Measurements from ENCODE around the gene EFCAB5.

The EFCAB5 gene

GRCh38 chr17:30132615-30133014, 191.2 kb downstream of the EFCAB5 start:
- Histone ChIP-seq H3K36me3 (ENCODE audit: low read length) (peaks cover 15% of the 10 kb centered on the region; the same call in 1 of the 2 replicates), H3K79me2 (ENCODE audit: insufficient read depth, low read length) (peaks cover 32% of the 10 kb centered on the region)
- TF ChIP-seq CTCF (IDR thresholded peaks at IDR 0.05; ENCODE audit: insufficient read depth, low read length, poor library complexity, severe bottlenecking): no peak
- TF ChIP-seq EZH2phosphoT487 (conservative IDR thresholded peaks at IDR 0.05; ENCODE audit: low read length): no peak

GRCh38 chr17:30133197-30133596, 191.8 kb downstream of the EFCAB5 start:
- H3F3A ChIP-seq (ENCODE audit: insufficient read depth): no peaks in the 10 kb centered on the region
- H3K79me2 ChIP-seq (ENCODE audit: insufficient read depth, low read length): peaks cover 37% of the 10 kb centered on the region
- no peaks in the 10 kb centered on the region for H3K9me2 ChIP-seq (replicated peaks; ENCODE audit: insufficient read depth, low read length)
- H3K9ac ChIP-seq (ENCODE audit: low read length): no peak overlapping the region
- H3K4me3 ChIP-seq (ENCODE audit: insufficient read depth, low read length, poor library complexity, severe bottlenecking): no peak overlapping the region
- H4K20me1 ChIP-seq (ENCODE audit: low read depth, low read length): peaks cover 7% of the 10 kb centered on the region; the same call in 1 of the 2 replicates
- no peak overlapping the region for H2AFZ ChIP-seq (ENCODE audit: low read depth, low read length, severe bottlenecking)
- no peak overlapping the region for H3K27ac ChIP-seq (ENCODE audit: low read depth, low read length)
- H3K27me3 ChIP-seq (ENCODE audit: low read length): no peaks in the 10 kb centered on the region
- H3K4me2 ChIP-seq (ENCODE audit: low read depth, low read length, poor library complexity, severe bottlenecking): no peak overlapping the region
- H3K36me3 ChIP-seq (ENCODE audit: low read length): peaks cover 15% of the 10 kb centered on the region; the same call in 1 of the 2 replicates
- no peaks in the 10 kb centered on the region for H3K9me3 ChIP-seq (ENCODE audit: insufficient read depth, low read length)
- TF ChIP-seq EZH2phosphoT487 (conservative IDR thresholded peaks at IDR 0.05; ENCODE audit: low read length) (no peak), CTCF (IDR thresholded peaks at IDR 0.05; ENCODE audit: insufficient read depth, low read length, poor library complexity, severe bottlenecking) (no peak)

More at GRCh38 chr17:30132615-30133014, 191.2 kb downstream of the EFCAB5 start:
- peaks cover 7% of the 10 kb centered on the region; the same call in 1 of the 2 replicates for H4K20me1 ChIP-seq (ENCODE audit: low read depth, low read length)
- H3K4me3 ChIP-seq (ENCODE audit: insufficient read depth, low read length, poor library complexity, severe bottlenecking): no peak overlapping the region
- no peak overlapping the region for H3K4me2 ChIP-seq (ENCODE audit: low read depth, low read length, poor library complexity, severe bottlenecking)
- H2AFZ ChIP-seq (ENCODE audit: low read depth, low read length, severe bottlenecking): no peak overlapping the region
- H3K27me3 ChIP-seq (ENCODE audit: low read length): no peaks in the 10 kb centered on the region
- H3K9ac ChIP-seq (ENCODE audit: low read length): no peak overlapping the region
- H3K27ac ChIP-seq (ENCODE audit: low read depth, low read length): no peak overlapping the region
- no peaks in the 10 kb centered on the region for H3F3A ChIP-seq (ENCODE audit: insufficient read depth)
- H3K9me2 ChIP-seq (replicated peaks; ENCODE audit: insufficient read depth, low read length): no peaks in the 10 kb centered on the region
- H3K9me3 ChIP-seq (ENCODE audit: insufficient read depth, low read length): no peaks in the 10 kb centered on the region

- TF ChIP-seq EZH2phosphoT487 (conservative IDR thresholded peaks at IDR 0.05; ENCODE audit: low read length): no peak
- TF ChIP-seq CTCF (IDR thresholded peaks at IDR 0.05; ENCODE audit: insufficient read depth, low read length, poor library complexity, severe bottlenecking): no peak
- Histone ChIP-seq H3K36me3 (ENCODE audit: low read length) (peaks cover 3% of the 10 kb centered on the region; the same call in 1 of the 2 replicates), H3K4me2 (ENCODE audit: low read depth, low read length, poor library complexity, severe bottlenecking) (no peak overlapping the region), H3K27me3 (ENCODE audit: low read length) (no peaks in the 10 kb centered on the region), H4K20me1 (ENCODE audit: low read depth, low read length) (0 out of 2 replicates have a peak, but pooled peaks cover under 1% of the 10 kb centered on the region), H3K9ac (ENCODE audit: low read length) (no peak overlapping the region), H3K4me3 (ENCODE audit: insufficient read depth, low read length, poor library complexity, severe bottlenecking) (no peak overlapping the region), H3K79me2 (ENCODE audit: insufficient read depth, low read length) (peaks cover 39% of the 10 kb centered on the region), H3K27ac (ENCODE audit: low read depth, low read length) (no peak overlapping the region), H3F3A (ENCODE audit: insufficient read depth) (no peaks in the 10 kb centered on the region), H3K9me2 (replicated peaks; ENCODE audit: insufficient read depth, low read length) (no peaks in the 10 kb centered on the region), H3K9me3 (ENCODE audit: insufficient read depth, low read length) (no peaks in the 10 kb centered on the region), H2AFZ (ENCODE audit: low read depth, low read length, severe bottlenecking) (no peak overlapping the region)
Measured at GRCh38 chr17:30134551-30134950, 193.1 kb downstream of the EFCAB5 start.
